Neural progenitor cell (in vitro differentiated cells): ENCODE data around the gene SS18L1. TPM values are rescaled to one million over a fixed set of nuclear protein-coding genes. Genes with fewer than 3 reads are reported as not detected.

ENCODE experiments used
- DNase-seq: peaks from one replicate; pipeline ENCODE4 v3.0.0-alpha.2; 2016; ENCODE audit warnings: low spot score
- H2AFZ ChIP-seq: fragments of 200-600 bp; sonication (generic); replicated peaks from 2 replicates; pipeline ENCODE4 v1.6.1; 2016; ENCODE audit warnings: antibody characterized with exemption
- H3F3A ChIP-seq: fragments of 200-600 bp; sonication (generic); 2 replicates; pipeline ENCODE4 v1.6.1; 2016; ENCODE audit warnings: antibody characterized with exemption, low read depth
- H3K27ac ChIP-seq: fragments of 200-600 bp; sonication (generic); 2 replicates; pipeline ENCODE4 v1.5.1; 2016; ENCODE audit warnings: mild to moderate bottlenecking
- H3K27me3 ChIP-seq: fragments of 200-600 bp; sonication (generic); 2 replicates; pipeline ENCODE4 v1.6.1; 2016; ENCODE audit warnings: mild to moderate bottlenecking, moderate library complexity
- H3K36me3 ChIP-seq: fragments of 200-600 bp; sonication (generic); 2 replicates; pipeline ENCODE4 v1.5.1; 2016
- H3K4me1 ChIP-seq: fragments of 200-600 bp; sonication (generic); 2 replicates; pipeline ENCODE4 v1.6.1; 2016; ENCODE audit warnings: mixed run types
- H3K4me2 ChIP-seq: fragments of 200-600 bp; sonication (generic); 2 replicates; pipeline ENCODE4 v1.6.1; 2016
- H3K4me3 ChIP-seq: fragments of 200-600 bp; sonication (generic); 2 replicates; pipeline ENCODE4 v1.5.1; 2016
- H3K79me2 ChIP-seq: fragments of 200-600 bp; sonication (generic); 2 replicates; pipeline ENCODE4 v1.6.1; 2016; ENCODE audit warnings: low read depth
- H3K9ac ChIP-seq: fragments of 200-600 bp; sonication (generic); 2 replicates; pipeline ENCODE4 v1.6.1; 2016
- H3K9me3 ChIP-seq: fragments of 200-600 bp; sonication (generic); 2 replicates; pipeline ENCODE4 v1.5.1; 2016; ENCODE audit warnings: low read depth
- H4K20me1 ChIP-seq: fragments of 200-600 bp; sonication (generic); 2 replicates; pipeline ENCODE4 v1.6.1; 2016; ENCODE audit warnings: low read depth
- H3K27ac Mint-ChIP-seq: 3 replicates; pipeline ENCODE4 v1.8.0; 2021; ENCODE audit warnings: mixed read lengths
- H3K27me3 Mint-ChIP-seq: 2 replicates; pipeline ENCODE4 v1.8.0; 2022; ENCODE audit warnings: low read depth, mild to moderate bottlenecking, inconsistent platforms, moderate library complexity, mixed read lengths; ENCODE audit not compliant: insufficient read depth
- H3K36me3 Mint-ChIP-seq: 3 replicates; pipeline ENCODE4 v1.8.0; 2021; ENCODE audit warnings: mixed read lengths
- H3K4me1 Mint-ChIP-seq: 3 replicates; pipeline ENCODE4 v1.8.0; 2021; ENCODE audit warnings: mixed read lengths
- H3K4me3 Mint-ChIP-seq: 3 replicates; pipeline ENCODE4 v1.8.0; 2021; ENCODE audit warnings: mild to moderate bottlenecking, moderate library complexity, mixed read lengths
- H3K9me3 Mint-ChIP-seq: 3 replicates; pipeline ENCODE4 v1.8.0; 2020; ENCODE audit warnings: mixed read lengths
- EZH2 ChIP-seq: fragments of 200-600 bp; sonication (generic); IDR thresholded peaks from 2 replicates; pipeline ENCODE4 v1.6.1; 2017; ENCODE audit warnings: antibody characterized with exemption, mild to moderate bottlenecking, moderate library complexity
- EZH2phosphoT487 ChIP-seq: fragments of 200-600 bp; sonication (generic); IDR thresholded peaks from 2 replicates; pipeline ENCODE4 v1.6.1; 2017; ENCODE audit warnings: antibody characterized with exemption
- total RNA-seq: library from RNA; depleted of rRNA; stranded (reverse); fragments of >200 nt; gene quantifications from 2 replicates; pipeline ENCODE4 v1.2.3, GENCODE V29; 2015; ENCODE audit warnings: low replicate concordance
- TF ChIP-seq, protein P1 (sequence below): fragments of 200-600 bp; sonication (generic); IDR thresholded peaks from 2 replicates; pipeline ENCODE4 v1.5.1; 2017; ENCODE audit warnings: antibody characterized with exemption, mild to moderate bottlenecking

The SS18L1 gene
- total RNA-seq, 1 donor from 2014 or later: 25.5 TPM

DNA sequence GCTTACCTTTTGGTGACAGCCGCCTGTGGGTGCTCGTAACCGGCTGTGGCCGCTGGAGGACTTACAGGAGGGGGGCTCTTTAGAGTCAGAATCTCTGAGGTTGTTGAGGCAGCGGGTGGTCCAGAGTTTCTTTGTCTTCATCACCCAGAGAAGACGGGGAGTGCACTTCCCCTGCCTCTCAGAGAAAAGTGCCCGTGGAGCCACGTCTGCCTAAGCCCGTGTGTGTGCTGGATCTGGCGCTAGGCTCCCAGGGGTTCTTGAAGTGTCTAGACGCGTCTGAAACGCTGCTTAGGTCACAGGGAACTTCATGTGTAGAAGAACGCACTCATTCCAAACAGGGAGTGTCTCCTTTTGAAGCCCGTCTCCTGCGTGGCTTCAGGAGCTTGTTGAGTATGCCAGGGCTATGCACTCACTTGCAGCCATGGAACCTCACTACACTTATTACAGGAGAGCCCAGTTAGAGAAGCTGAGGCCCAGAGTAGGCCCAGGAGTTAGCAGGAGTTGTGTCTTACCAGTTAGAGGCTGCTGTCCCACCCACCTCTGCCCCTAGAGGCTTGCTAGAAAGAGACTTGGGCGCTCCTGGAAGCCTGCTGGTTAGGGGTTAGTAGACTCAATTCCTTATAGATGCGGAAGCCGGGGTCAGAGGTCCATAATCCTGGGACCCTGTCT, 20.0 kb upstream of the SS18L1 start:
- peak; percentile 52 for DNase-seq
- no peak overlapping the region for H3K27ac ChIP-seq
- H3K36me3 Mint-ChIP-seq: peaks cover 25% of the 10 kb centered on the region
- peaks cover 8% of the 10 kb centered on the region for H3K27me3 Mint-ChIP-seq
- peak overlapping the region; percentile 91 for H3K4me2 ChIP-seq
- peak overlapping the region; percentile 91 for H3K4me3 Mint-ChIP-seq
- H3K4me3 ChIP-seq: peak overlapping the region; percentile 92
- H3K36me3 ChIP-seq: peaks cover 5% of the 10 kb centered on the region
- TF ChIP-seq, protein P1, sequence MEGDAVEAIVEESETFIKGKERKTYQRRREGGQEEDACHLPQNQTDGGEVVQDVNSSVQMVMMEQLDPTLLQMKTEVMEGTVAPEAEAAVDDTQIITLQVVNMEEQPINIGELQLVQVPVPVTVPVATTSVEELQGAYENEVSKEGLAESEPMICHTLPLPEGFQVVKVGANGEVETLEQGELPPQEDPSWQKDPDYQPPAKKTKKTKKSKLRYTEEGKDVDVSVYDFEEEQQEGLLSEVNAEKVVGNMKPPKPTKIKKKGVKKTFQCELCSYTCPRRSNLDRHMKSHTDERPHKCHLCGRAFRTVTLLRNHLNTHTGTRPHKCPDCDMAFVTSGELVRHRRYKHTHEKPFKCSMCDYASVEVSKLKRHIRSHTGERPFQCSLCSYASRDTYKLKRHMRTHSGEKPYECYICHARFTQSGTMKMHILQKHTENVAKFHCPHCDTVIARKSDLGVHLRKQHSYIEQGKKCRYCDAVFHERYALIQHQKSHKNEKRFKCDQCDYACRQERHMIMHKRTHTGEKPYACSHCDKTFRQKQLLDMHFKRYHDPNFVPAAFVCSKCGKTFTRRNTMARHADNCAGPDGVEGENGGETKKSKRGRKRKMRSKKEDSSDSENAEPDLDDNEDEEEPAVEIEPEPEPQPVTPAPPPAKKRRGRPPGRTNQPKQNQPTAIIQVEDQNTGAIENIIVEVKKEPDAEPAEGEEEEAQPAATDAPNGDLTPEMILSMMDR: no peak
- no peak for TF ChIP-seq EZH2phosphoT487
- TF ChIP-seq EZH2: no peak
- H3K27me3 ChIP-seq: no peaks in the 10 kb centered on the region
- H3K79me2 ChIP-seq: peaks cover 58% of the 10 kb centered on the region
- H3K9me3 Mint-ChIP-seq: no peaks in the 10 kb centered on the region
- H3K27ac Mint-ChIP-seq: no peak overlapping the region
- peak overlapping the region; percentile 78 for H3K9ac ChIP-seq
- H3K9me3 ChIP-seq: no peaks in the 10 kb centered on the region
- H3F3A ChIP-seq: peaks cover 16% of the 10 kb centered on the region
- H3K4me1 ChIP-seq: peaks cover 16% of the 10 kb centered on the region
- peaks cover 28% of the 10 kb centered on the region for H3K4me1 Mint-ChIP-seq
- peaks cover 58% of the 10 kb centered on the region for H4K20me1 ChIP-seq
- no peak overlapping the region for H2AFZ ChIP-seq

GRCh38 chr20:62126141-62126540, 17.4 kb upstream of the SS18L1 start:
- H3K27ac Mint-ChIP-seq: no peak overlapping the region
- Histone ChIP-seq H2AFZ (no peak overlapping the region), H3K9me3 (no peaks in the 10 kb centered on the region), H3K27ac (no peak overlapping the region), H3K27me3 (no peaks in the 10 kb centered on the region), H3K4me1 (peaks cover 13% of the 10 kb centered on the region), H3K4me2 (no peak overlapping the region), H3K36me3 (peaks cover 8% of the 10 kb centered on the region), H3K79me2 (peaks cover 75% of the 10 kb centered on the region), H4K20me1 (peaks cover 79% of the 10 kb centered on the region), H3K9ac (no peak overlapping the region), H3F3A (peaks cover 7% of the 10 kb centered on the region), H3K4me3 (no peak overlapping the region)
- peaks cover 15% of the 10 kb centered on the region for H3K4me1 Mint-ChIP-seq
- no peak overlapping the region for H3K4me3 Mint-ChIP-seq
- TF ChIP-seq EZH2 (no peak), EZH2phosphoT487 (no peak)
- TF ChIP-seq, protein P1: no peak
- peaks cover 14% of the 10 kb centered on the region for H3K27me3 Mint-ChIP-seq
- H3K9me3 Mint-ChIP-seq: no peaks in the 10 kb centered on the region
- DNase-seq: no peak
- peaks cover 43% of the 10 kb centered on the region for H3K36me3 Mint-ChIP-seq

DNA sequence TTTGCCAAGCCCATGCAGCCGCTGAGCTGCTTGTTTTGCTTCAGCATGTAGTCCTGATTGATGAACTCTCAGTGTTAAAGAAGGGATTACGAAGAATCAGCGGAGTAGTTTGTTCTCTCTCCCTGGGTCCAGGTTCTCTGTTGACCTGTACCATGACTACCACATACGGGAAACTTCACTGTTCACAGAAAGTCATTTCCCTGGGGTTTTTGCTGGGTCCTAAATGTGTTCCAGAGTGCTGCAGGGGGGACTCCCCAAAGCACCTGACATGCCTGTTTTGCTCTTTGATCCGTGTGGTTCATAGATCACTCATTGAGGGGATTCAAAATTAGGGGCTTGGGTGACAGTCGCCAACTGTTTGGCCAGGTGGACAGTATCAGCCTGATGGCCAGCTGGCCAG, 15.8 kb upstream of the SS18L1 start:
- H3F3A ChIP-seq: peaks cover 9% of the 10 kb centered on the region
- no peak overlapping the region for H3K27ac ChIP-seq
- H4K20me1 ChIP-seq: peaks cover 93% of the 10 kb centered on the region
- Mint-ChIP-seq H3K27me3 (peaks cover 18% of the 10 kb centered on the region), H3K4me1 (peaks cover 13% of the 10 kb centered on the region), H3K36me3 (peaks cover 54% of the 10 kb centered on the region), H3K9me3 (no peaks in the 10 kb centered on the region), H3K27ac (no peak overlapping the region), H3K4me3 (no peak overlapping the region)
- peaks cover 8% of the 10 kb centered on the region for H3K36me3 ChIP-seq
- H2AFZ ChIP-seq: no peak overlapping the region
- no peak for DNase-seq
- TF ChIP-seq EZH2phosphoT487 (no peak), EZH2 (no peak)
- TF ChIP-seq, protein P1: no peak
- no peak overlapping the region for H3K9ac ChIP-seq
- H3K4me1 ChIP-seq: peaks cover 10% of the 10 kb centered on the region
- H3K9me3 ChIP-seq: no peaks in the 10 kb centered on the region
- peaks cover 72% of the 10 kb centered on the region for H3K79me2 ChIP-seq
- H3K4me2 ChIP-seq: no peak overlapping the region
- H3K27me3 ChIP-seq: no peaks in the 10 kb centered on the region
- H3K4me3 ChIP-seq: no peak overlapping the region
